Omental fat pad (tissue), 4 donors: ENCODE measurements around the gene MESP2. TPM values are rescaled to one million over a fixed set of nuclear protein-coding genes. Genes with fewer than 3 reads are reported as not detected.
A peak's percentile ranks its signal among the peaks of the same experiment; 100 is the strongest.

Experiments
- ATAC-seq: fragments of 150-250 bp; one replicate; pipeline ENCODE4 v1.9.1; 2016; ENCODE audit warnings: mild to moderate bottlenecking, moderate library complexity; ENCODE audit not compliant: low FRiP score
- DNase-seq: peaks from one replicate; pipeline ENCODE4 v3.0.0-alpha.2; 2019; ENCODE audit warnings: low spot score
- total RNA-seq, 4 donors: library from RNA; depleted of rRNA; stranded (reverse); fragments of >200 nt; gene quantifications; one replicate each; pipeline ENCODE4 v1.1.0, GENCODE V29; 2016
- TF ChIP-seq, protein P1 (sequence below), 3 donors: fragments of 450-650 bp; IDR thresholded peaks; one replicate each; pipeline ENCODE4 v1.5.1; 2016 to 2017; ENCODE audit warnings: antibody characterized with exemption in 3 of 3, mild to moderate bottlenecking in 3 of 3, moderate library complexity in 2 of 3

Gene MESP2, protein sequence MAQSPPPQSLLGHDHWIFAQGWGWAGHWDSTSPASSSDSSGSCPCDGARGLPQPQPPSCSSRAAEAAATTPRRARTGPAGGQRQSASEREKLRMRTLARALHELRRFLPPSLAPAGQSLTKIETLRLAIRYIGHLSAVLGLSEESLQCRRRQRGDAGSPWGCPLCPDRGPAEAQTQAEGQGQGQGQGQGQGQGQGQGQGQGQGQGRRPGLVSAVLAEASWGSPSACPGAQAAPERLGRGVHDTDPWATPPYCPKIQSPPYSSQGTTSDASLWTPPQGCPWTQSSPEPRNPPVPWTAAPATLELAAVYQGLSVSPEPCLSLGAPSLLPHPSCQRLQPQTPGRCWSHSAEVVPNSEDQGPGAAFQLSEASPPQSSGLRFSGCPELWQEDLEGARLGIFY
- total RNA-seq, result under 1 TPM in 1 of 4 donors, not detected in 3; 0.48 TPM

DNA sequence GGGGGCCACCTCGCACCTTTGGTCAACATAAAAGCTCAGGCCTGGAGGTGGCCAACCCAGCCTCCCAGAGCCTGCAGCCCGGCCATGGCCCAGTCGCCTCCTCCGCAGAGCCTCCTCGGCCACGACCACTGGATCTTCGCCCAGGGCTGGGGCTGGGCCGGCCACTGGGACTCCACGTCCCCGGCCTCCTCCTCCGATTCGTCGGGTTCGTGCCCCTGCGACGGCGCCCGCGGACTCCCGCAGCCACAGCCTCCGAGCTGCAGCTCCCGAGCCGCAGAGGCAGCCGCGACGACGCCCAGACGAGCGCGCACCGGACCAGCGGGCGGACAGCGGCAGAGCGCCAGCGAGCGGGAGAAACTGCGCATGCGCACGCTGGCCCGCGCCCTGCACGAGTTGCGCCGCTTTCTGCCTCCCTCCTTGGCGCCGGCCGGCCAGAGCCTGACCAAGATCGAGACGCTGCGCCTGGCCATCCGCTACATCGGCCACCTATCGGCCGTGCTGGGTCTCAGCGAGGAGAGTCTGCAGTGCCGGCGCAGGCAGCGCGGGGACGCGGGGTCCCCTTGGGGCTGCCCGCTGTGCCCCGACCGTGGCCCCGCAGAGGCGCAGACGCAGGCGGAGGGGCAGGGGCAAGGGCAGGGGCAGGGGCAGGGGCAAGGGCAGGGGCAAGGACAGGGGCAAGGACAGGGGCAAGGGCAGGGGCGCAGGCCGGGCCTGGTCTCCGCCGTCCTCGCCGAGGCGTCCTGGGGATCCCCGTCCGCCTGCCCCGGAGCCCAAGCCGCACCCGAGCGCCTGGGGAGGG, at the start of gene MESP2:
Gene MESP2 (plus strand): TSS at position 59 of the 799 bp plus-strand sequence. CDS start 26 bp downstream, at position 85.
- DNase-seq (peak; percentile 55), ATAC-seq (peak; percentile 78)
- TF ChIP-seq, protein P1, sequence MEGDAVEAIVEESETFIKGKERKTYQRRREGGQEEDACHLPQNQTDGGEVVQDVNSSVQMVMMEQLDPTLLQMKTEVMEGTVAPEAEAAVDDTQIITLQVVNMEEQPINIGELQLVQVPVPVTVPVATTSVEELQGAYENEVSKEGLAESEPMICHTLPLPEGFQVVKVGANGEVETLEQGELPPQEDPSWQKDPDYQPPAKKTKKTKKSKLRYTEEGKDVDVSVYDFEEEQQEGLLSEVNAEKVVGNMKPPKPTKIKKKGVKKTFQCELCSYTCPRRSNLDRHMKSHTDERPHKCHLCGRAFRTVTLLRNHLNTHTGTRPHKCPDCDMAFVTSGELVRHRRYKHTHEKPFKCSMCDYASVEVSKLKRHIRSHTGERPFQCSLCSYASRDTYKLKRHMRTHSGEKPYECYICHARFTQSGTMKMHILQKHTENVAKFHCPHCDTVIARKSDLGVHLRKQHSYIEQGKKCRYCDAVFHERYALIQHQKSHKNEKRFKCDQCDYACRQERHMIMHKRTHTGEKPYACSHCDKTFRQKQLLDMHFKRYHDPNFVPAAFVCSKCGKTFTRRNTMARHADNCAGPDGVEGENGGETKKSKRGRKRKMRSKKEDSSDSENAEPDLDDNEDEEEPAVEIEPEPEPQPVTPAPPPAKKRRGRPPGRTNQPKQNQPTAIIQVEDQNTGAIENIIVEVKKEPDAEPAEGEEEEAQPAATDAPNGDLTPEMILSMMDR (IDR thresholded peaks at IDR 0.05), result no peak

DNA sequence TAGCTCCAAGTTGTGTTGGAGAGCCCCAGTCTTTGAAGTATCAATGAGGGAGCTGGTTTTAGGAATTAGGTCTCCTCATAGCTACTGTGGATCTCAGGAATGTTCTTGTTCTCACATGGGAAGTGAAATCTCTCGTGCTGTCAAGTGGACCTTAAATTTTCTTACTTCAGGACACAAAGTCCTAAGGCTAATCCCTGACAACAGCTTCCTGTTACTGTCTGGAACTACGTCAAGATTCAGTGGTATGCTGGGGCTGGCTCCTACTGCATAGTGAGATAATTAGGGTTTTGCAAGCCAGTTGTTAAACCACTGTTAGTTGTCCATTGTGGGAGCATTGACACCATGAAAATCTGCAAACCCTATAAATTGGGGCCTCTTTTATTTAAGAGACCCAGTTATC, 47.9 kb upstream of the MESP2 start:
- ATAC-seq (peak; percentile 40), DNase-seq (no peak)
- TF ChIP-seq, protein P1 (IDR thresholded peaks at IDR 0.05), result no peak

DNA sequence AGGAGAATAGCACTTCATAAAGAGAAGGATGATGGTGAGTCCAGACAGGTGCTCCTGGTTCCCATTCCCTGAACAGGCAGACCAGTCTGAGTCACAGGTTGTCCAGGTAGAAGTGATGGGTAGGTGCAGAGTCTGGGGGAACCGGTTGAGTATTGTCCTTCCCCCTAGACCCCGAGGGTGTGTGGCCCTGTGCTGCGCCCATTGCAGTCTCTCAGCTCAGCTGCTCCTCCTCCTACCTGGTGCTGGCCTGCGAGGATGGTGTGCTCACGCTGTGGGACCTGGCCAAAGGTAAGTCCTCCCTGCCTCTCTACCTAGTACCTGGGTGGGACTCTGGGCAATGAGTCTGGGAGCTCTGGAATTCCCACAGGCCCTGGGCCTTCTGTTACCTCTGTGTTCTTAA, 44.9 kb upstream of the MESP2 start:
- ATAC-seq, result no peak
- TF ChIP-seq, protein P1 (IDR thresholded peaks at IDR 0.05), result no peak

DNA sequence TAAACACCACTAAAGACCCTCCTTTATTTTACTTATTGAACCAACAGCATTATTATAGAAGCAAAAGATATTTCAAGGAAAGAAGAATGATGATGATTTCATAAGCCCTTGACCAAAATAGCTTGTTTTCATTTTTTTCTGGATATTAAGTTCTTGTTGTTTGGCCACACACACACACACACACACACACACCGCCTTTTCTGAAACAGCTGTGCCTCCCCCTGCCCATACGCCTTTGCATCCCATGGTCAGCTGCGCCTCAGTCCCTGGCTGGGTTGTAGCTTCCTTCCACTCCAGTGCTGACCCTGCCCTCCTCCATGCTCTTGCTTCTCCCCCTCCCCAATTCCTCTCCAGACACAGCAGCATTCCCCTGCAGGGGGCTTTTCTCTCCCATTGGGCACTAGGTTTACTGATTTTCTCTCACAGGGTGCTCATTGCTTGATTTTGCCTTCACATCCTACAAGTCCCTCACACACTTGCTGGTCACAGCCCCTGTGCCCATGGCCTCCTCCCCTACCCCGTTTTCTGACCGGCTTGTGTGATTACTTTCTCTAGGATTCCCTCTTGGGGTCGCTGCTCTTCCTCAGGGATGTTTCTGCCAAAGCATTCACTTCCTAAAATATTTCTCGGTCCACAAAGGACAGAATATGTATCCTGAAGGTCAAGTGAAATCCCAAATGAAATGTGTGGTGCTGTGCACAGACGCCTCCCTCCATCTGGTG, 43.5 kb upstream of the MESP2 start:
- no peak for DNase-seq
- ATAC-seq, result no peak

More for the DNA sequence above, 44.9 kb upstream of the MESP2 start:
- DNase-seq, result no peak

DNA sequence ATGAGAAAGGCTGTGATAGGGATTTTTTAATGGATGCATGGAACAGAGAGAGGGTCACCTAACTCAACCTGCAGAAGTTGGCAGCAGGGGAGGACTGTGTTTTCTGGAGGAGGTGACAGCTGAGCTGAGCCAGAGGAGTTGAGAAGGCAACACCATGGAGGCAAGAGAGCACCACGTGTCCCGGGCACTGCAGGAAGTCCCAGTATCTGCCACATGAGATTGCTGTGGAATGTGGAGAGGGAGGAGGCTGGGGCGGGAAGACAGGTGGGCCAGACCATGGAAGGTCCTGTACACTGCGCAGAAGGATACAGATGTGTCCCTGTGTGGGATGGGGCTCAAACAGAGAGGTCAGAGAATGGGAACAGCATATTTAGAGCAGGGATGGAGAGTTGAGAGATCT, 40.4 kb upstream of the MESP2 start:
- DNase-seq (no peak), ATAC-seq (no peak)
- TF ChIP-seq, protein P1 (IDR thresholded peaks at IDR 0.05), result no peak

More for the DNA sequence above, 43.5 kb upstream of the MESP2 start:
- TF ChIP-seq, protein P1 (IDR thresholded peaks at IDR 0.05), result no peak

DNA sequence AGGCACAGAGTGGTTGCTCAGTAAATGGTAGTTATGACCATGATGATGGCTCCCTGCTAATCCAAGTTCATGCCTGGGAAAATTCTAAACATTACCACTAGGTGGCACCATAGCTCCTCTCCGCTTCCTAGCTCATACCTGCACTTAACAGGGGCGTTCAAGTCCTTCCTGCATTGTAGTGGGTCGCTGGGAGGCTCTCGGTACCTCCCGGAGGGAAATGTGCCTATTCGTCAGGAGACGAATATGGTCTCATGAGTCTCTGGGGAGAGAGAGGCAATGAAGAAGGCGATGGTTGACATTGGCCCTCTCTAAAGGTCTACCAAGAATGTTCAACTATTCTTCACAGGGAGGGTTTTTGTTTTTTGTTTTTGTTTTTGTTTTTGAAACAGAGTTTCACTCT, 36.0 kb upstream of the MESP2 start:
- DNase-seq (no peak), ATAC-seq (peak; percentile 71)
- TF ChIP-seq, protein P1 (IDR thresholded peaks at IDR 0.05), result peak in 2 of 3 donors; percentile 18 to 71
